Measurements from ENCODE around the gene METTL25. TPM values are rescaled to one million over a fixed set of nuclear protein-coding genes. Genes with fewer than 3 reads are reported as not detected.

Gene METTL25
- polyA plus RNA-seq, 2 of the 4 experiments (the other 2 are of a cell fraction), result 3.8 to 6.3 TPM

DNA sequence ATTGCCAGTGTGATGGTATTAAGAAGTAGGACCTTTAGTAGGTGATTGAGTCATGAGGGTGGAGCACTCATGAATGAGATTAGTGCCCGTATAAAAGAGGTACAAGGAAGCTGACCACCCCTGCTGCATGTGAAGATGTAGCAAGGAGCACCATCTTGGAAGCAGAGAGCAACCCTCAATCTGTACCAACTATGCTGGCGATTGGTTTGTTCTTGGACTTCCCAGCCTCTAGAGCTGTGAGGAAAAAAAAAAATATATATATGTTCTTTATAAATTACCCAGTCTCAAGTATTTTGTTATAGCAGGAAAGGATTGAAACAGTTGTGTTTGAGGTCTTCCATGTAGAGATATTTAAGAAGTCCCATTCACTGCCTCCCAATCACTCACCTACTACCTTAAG lies 16.9 kb downstream of the METTL25 start:
- 77% methylated on average over 2 of the region's 2 CpGs for WGBS (ENCODE audit: missing lambda C conversion rate)
- TF ChIP-seq, protein P1, sequence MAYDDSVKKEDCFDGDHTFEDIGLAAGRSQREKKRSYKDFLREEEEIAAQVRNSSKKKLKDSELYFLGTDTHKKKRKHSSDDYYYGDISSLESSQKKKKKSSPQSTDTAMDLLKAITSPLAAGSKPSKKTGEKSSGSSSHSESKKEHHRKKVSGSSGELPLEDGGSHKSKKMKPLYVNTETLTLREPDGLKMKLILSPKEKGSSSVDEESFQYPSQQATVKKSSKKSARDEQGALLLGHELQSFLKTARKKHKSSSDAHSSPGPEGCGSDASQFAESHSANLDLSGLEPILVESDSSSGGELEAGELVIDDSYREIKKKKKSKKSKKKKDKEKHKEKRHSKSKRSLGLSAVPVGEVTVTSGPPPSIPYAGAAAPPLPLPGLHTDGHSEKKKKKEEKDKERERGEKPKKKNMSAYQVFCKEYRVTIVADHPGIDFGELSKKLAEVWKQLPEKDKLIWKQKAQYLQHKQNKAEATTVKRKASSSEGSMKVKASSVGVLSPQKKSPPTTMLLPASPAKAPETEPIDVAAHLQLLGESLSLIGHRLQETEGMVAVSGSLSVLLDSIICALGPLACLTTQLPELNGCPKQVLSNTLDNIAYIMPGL (CRISPR knock-in tag; IDR thresholded peaks at IDR 0.05; ENCODE audit: borderline replicate concordance), result no peak
- TF ChIP-seq, protein P2, sequence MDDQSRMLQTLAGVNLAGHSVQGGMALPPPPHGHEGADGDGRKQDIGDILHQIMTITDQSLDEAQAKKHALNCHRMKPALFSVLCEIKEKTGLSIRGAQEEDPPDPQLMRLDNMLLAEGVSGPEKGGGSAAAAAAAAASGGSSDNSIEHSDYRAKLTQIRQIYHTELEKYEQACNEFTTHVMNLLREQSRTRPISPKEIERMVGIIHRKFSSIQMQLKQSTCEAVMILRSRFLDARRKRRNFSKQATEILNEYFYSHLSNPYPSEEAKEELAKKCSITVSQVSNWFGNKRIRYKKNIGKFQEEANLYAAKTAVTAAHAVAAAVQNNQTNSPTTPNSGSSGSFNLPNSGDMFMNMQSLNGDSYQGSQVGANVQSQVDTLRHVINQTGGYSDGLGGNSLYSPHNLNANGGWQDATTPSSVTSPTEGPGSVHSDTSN (IDR thresholded peaks at IDR 0.05), result no peak
- TF ChIP-seq FOXS1 (CRISPR knock-in tag; IDR thresholded peaks at IDR 0.05) (no peak), POLR2A (IDR thresholded peaks at IDR 0.05; ENCODE audit: low read length) (no peak), BHLHE40 (IDR thresholded peaks at IDR 0.05; ENCODE audit: low read depth, low read length) (no peak), RNF2 (IDR thresholded peaks at IDR 0.05; ENCODE audit: borderline replicate concordance, low read depth) (no peak), NPAS2 (CRISPR knock-in tag; IDR thresholded peaks at IDR 0.05; ENCODE audit: borderline replicate concordance) (no peak), SMC3 (IDR thresholded peaks at IDR 0.05) (no peak)
- TF ChIP-seq, protein P3, sequence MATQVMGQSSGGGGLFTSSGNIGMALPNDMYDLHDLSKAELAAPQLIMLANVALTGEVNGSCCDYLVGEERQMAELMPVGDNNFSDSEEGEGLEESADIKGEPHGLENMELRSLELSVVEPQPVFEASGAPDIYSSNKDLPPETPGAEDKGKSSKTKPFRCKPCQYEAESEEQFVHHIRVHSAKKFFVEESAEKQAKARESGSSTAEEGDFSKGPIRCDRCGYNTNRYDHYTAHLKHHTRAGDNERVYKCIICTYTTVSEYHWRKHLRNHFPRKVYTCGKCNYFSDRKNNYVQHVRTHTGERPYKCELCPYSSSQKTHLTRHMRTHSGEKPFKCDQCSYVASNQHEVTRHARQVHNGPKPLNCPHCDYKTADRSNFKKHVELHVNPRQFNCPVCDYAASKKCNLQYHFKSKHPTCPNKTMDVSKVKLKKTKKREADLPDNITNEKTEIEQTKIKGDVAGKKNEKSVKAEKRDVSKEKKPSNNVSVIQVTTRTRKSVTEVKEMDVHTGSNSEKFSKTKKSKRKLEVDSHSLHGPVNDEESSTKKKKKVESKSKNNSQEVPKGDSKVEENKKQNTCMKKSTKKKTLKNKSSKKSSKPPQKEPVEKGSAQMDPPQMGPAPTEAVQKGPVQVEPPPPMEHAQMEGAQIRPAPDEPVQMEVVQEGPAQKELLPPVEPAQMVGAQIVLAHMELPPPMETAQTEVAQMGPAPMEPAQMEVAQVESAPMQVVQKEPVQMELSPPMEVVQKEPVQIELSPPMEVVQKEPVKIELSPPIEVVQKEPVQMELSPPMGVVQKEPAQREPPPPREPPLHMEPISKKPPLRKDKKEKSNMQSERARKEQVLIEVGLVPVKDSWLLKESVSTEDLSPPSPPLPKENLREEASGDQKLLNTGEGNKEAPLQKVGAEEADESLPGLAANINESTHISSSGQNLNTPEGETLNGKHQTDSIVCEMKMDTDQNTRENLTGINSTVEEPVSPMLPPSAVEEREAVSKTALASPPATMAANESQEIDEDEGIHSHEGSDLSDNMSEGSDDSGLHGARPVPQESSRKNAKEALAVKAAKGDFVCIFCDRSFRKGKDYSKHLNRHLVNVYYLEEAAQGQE (IDR thresholded peaks at IDR 0.05), result no peak
- FAIRE-seq (no peak), DNase-seq (ENCODE audit: low read depth in 1 of 2, low spot score in 1 of 2) (no peak), ATAC-seq (no peak)
- Histone ChIP-seq H3K4me1 (no peaks in the 10 kb centered on the region), H3K27ac (no peak overlapping the region), H3K4me2 (no peak overlapping the region), H3K4me3 (no peak overlapping the region), H3K9me3 (peaks cover 3% of the 10 kb centered on the region; the same call in 2 of the 3 replicates)
- ChIA-PET POLR2A (no interaction called here), CTCF (interaction anchor here (0.7 to 1.7 kb wide), 2 partner anchors 16 to 310 kb away, joined by 3 to 4 read pairs; no protein-coding TSS in a partner anchor)

DNA sequence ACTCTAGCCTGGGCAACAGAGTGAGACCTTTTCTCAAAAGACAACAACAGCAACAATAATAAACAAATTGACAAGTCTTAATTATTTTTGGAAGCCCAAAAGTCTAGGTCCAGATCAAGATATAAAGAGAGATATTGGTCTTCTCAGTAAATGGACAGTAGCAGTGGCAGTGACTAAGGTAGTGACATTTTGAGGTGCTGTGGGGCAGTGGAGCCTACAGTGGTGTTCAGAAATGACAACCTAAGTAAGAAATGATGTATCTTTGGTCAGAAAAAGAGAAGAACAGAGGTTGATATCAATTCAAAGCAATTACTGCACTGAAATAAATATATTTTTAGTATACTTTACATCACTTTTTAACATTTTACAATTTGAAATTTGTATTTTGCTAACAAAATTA lies 20.7 kb downstream of the METTL25 start:
- CTCF ChIA-PET, result no interaction called here

More for the DNA sequence above, 20.7 kb downstream of the METTL25 start:
- Histone ChIP-seq H3K27ac (no peak overlapping the region), H3K4me1 (no peaks in the 10 kb centered on the region), H3K4me2 (no peak overlapping the region), H3K9me3 (peaks cover 2% of the 10 kb centered on the region; the same call in 2 of the 3 replicates), H3K4me3 (no peak overlapping the region)
- POLR2A ChIA-PET, result no interaction called here
- TF ChIP-seq RAD21 (conservative IDR thresholded peaks at IDR 0.05 in 1 of 2, IDR thresholded peaks at IDR 0.05 in 1 of 2), result no peak
- TF ChIP-seq NFE2L2 (conservative IDR thresholded peaks at IDR 0.05; ENCODE audit: low read length), result no peak
- TF ChIP-seq, protein P4, sequence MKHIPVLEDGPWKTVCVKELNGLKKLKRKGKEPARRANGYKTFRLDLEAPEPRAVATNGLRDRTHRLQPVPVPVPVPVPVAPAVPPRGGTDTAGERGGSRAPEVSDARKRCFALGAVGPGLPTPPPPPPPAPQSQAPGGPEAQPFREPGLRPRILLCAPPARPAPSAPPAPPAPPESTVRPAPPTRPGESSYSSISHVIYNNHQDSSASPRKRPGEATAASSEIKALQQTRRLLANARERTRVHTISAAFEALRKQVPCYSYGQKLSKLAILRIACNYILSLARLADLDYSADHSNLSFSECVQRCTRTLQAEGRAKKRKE (CRISPR knock-in tag; IDR thresholded peaks at IDR 0.05; ENCODE audit: low read depth), result no peak
- no peak for TF ChIP-seq ZSCAN20 (CRISPR knock-in tag; IDR thresholded peaks at IDR 0.05)
- no peak for TF ChIP-seq HDAC2 (IDR thresholded peaks at IDR 0.05)
- no peak for TF ChIP-seq KDM1A (IDR thresholded peaks at IDR 0.05; ENCODE audit: low read depth)
- no peak for TF ChIP-seq FOXS1 (CRISPR knock-in tag; IDR thresholded peaks at IDR 0.05)
- TF ChIP-seq RARB (CRISPR knock-in tag; IDR thresholded peaks at IDR 0.05), result no peak
- TF ChIP-seq SMC3 (IDR thresholded peaks at IDR 0.05), result no peak
- TF ChIP-seq HOXB13 (CRISPR knock-in tag; IDR thresholded peaks at IDR 0.05; ENCODE audit: low read depth), result no peak
- no peak for TF ChIP-seq ZFP36 (IDR thresholded peaks at IDR 0.05; ENCODE audit: borderline replicate concordance, partially characterized antibody)
- TF ChIP-seq, protein P5, sequence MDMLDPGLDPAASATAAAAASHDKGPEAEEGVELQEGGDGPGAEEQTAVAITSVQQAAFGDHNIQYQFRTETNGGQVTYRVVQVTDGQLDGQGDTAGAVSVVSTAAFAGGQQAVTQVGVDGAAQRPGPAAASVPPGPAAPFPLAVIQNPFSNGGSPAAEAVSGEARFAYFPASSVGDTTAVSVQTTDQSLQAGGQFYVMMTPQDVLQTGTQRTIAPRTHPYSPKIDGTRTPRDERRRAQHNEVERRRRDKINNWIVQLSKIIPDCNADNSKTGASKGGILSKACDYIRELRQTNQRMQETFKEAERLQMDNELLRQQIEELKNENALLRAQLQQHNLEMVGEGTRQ (IDR thresholded peaks at IDR 0.05), result no peak
- no peak for TF ChIP-seq FOSB (CRISPR knock-in tag; IDR thresholded peaks at IDR 0.05)
- FAIRE-seq (no peak), DNase-seq (ENCODE audit: low read depth in 1 of 2, low spot score in 1 of 2) (no peak), ATAC-seq (no peak)

Measured in A549 (cell line).